HG03575 (cell line): ENCODE measurements around the gene EXTL1.

Source experiments
- ATAC-seq: cut with Tn5 transposase; IDR thresholded peaks from one replicate; pipeline ENCODE4 v1.9.1; 2021; ENCODE audit not compliant: unreplicated experiment, insufficient number of reproducible peaks, low FRiP score; ENCODE audit errors: extremely low read depth

Gene EXTL1

DNA sequence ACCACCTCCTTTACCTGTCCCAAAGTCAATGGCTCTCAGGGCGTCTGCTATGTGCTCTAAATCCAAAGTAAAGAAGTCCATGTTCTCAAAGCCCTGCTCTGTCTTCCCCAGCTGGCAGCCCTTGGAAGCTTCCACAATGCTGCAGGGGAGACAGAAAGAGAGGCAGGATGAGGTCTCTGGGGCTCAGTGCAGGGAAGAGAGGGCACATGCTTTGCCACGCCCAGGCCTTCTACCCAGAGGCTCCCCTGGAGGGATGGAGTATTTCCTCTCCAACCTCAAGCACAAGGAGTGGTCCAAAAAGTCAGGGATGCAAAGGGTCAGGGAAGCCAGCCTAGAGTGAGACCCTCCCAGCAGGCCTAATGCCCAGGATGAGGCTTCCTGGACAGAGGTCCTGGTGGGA, 35.6 kb downstream of the EXTL1 start:
- ATAC-seq = no peak

DNA sequence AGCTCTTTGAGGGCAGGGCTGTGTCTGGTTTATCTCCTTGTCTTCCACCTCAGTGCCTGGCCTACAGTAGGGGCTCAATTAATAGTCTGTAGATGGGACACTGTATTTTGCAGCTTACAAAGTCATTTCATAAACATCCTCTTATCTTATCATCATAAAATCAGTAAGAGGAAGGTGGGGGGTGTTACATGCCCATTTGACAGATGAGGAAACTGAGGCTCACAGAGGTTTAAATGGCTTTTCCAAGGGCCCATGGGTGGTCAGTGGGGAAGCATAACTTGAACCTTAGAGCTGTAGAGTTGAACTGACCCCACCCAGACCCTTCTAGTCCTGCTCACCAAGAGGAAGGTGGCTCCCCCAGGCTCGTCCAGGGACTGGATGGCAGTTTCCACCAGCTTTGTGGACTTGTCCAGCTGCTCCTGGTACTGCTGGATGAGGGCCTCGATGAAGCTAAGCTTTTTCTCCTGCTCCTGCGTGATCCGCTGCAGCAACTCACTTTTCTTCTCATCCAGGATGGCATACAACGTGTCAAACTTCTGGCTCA, 36.5 kb downstream of the EXTL1 start:
- ATAC-seq = no peak

DNA sequence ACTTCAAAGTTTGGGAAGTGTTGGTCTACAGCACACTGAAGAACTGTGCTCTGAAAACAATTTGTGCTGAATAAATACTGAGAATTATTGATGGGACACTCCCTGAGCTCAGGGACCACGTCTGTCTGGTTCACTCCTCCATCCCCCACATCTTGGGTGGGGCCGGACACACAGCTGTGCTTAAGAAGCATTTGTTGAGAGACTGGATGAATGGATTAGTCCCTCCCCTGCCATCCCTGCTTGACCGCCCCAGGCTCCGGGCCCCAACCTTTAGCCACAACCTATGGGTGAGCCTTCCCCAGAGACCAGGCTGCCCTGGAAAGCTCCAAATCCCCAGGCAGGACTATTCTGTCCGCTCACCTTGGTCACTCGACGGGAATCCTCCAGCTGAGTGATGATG, 38.3 kb downstream of the EXTL1 start:
- no peak for ATAC-seq

DNA sequence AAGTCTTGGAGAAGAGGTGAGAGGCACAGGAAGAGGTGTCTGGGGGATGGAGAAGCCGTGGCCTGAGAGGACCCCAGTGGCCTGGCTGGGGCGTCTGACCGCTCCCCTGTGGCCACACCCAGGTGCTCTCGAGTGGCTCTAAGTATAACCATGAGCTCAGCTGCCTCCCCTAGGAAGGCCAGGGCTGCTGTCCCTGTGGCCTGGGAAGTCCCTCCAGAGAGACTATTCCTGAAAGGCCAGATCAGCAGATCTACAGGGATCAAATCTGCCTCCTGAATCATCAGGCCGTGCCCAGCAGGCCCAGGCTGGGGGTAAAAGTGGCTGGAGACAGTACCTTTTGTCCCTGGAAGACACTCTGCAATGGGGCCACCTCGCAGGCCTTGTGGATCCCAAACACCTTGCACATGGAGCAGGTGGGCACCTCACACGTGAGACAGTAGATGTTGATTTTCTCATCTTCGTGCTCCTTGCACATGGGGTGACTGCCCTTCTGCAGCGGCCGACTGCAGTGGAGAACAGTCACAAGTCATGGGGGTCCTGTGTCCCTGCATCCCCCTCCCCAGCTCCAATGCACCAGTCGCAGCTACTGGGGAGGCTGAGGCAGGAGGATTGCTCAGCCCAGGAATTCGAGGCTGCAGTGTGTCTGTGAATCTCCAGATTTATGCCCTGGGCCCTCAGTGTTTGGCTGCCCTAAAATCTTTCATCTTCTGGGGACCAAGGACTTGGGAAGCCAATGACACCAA, 39.4 kb downstream of the EXTL1 start:
- ATAC-seq = no peak

DNA sequence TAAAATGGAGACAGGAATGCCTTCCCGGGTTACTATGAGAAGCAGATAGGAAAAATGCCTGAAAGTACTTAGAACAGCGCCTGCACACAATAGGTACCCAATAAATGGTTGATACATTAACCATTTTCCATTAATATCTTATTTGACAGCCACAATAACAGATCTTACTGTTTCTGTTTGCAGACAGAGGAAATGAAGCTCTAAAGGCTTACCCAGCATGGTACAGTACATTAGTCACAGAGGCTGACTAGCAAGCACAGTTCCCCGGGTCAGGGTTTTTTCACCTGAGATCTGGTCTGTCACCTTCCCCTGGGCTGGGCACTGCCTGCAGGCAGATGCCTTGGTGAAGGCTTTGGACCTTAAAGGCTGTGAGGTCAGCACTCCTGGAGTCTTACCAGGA, 43.0 kb downstream of the EXTL1 start:
- no peak for ATAC-seq

DNA sequence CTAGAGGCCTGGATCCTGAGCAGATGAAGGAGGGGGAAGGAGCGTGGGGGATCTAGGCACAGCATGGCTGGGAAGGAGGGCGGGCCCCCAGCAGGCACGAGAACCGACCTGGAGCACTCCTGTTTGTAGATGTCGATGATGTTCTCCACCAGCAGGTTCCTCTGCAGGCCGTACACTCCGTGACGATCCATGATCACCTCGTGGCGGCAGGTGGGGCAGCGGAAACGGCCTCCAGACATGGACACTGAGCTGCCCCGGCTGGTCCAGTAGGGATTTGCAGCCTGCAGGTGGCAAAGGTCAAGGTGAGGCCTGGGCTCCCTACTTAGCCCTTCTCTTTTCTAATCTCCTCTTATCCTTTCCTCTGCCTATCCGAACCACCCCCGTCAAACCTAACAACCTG, 44.6 kb downstream of the EXTL1 start:
- no peak for ATAC-seq

DNA sequence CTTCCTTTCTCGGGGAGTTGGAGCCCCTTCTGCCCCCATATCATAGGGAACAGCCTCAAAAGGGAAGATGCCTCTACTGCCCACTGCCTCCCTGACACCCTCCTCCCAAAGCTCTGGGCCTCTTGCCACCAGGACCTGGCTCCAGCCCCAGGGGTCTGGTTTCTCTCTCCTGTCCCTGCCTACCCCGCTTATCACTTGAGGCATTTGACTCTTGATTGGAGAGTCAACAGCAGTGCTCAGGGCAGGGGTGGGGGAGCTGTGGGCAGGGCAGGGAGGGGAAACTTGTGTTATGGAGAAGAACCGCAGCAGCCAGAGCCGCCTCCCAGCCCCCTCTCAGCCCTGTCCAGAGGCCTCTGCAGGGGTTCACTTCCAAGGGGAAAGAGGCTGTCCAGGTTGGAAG, 45.3 kb downstream of the EXTL1 start:
- no peak for ATAC-seq

DNA sequence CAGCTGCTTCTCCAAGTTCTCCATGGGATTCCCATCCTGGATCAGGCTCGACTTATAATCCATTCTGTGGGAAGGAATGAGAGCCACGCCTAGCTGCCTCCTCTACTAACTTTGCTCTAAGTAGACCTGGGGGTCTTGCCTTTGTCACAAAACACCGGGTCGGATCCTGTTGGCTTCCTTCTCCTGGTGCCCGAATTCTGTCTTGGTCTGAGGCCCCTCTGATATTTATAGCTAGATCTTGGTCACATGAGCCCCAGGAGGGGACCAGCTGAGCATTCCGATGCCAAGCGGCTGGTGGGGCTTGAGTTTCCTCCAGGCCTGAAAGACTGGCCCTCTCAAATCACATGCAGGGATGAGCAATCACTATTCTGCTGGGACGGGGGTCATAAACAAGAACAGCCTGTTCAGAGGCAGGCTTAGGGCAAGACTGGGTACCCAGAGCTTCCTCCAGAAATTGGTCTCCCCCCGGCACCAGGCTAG, 45.9 kb downstream of the EXTL1 start, which contains the start of gene TRIM63:
Gene TRIM63, minus strand, starts transcription at position 199 of the 480 bp plus-strand sequence. Its CDS starts 136 bp downstream, at position 63.
- ATAC-seq = no peak

DNA sequence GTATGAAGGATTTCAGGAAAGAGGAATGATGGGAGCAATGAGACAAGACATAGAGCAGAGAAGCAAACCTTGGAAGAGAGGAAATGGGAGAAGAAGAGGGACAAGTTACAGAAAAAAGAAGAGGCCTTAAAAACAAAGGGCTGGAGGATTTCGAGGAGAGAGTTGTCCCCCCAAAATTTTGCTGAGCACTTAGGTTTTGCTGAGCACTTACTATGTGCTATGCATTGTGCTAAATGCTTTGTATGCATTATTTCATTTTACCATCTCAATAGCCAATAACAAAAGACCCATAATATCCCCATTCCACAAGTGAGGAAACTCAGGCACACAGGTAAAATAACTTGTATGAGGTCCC, 48.3 kb downstream of the EXTL1 start:
- ATAC-seq = no peak

DNA sequence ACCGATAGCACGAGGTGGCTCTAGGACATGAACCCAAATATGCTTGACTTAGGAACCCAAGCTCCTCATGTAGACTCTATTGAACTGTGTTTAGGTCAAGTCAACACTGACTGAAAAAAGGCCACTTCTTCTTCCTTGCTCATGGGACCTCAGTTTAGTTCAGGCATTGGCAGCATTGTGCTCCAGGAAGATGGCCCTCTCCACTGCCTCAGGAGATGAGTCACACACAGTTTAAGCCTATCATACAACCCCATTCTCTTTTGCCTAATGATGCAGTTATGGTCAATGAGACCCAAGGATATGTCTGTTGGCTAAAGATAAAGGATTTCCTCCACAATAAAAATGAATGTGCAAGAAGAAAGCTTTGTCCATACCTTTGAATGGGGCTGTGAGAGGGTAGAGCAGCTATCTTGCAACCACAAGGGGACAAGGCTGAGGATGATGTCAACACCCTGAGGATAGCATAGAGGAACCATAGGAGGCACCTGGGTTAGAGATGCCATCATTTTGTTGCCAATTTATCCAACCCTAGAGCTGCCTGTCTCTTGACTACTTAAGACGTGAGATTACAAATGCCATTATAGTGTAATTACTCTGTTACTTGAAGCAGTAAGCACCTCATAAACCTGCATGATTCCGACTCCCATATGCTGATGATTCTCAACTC, 48.9 kb downstream of the EXTL1 start:
- ATAC-seq = no peak

DNA sequence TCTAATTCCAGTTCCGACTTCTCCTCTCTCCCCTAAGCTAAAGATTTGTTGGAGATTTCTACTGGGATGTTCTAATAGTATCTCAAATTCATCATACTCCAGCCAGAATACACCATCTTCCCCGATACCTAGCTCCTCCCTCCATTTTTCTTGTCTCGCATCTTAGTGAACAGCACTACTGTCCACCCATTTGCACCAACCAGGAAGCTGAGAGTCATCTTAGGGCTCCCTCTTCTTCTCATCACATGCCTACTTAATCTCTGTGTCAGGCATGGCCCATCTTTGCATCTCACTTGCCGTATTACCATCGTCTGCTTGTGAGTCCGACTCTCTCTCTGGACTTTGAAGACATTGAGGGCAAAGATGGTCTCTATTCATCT, 49.4 kb downstream of the EXTL1 start:
- no peak for ATAC-seq

DNA sequence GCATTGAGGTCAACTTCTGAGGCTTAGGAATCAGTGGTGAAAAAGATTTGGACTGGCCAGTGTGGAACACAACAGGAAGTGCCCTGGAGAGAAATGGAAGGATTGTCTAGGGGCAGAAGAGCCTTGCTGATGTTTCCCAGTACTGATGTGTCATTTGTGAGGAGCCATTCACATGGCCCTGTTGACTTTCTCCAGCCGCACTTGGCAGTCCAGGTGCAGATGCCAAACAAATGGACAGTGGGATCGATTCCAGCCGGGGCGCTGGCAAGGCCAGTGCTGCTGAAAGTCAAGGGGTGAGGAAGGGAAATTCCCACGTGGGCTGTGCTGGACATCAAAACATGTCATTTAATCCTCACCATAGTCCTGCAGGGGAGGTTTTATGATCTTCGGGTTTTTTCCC, 50.7 kb downstream of the EXTL1 start:
- ATAC-seq = no peak

DNA sequence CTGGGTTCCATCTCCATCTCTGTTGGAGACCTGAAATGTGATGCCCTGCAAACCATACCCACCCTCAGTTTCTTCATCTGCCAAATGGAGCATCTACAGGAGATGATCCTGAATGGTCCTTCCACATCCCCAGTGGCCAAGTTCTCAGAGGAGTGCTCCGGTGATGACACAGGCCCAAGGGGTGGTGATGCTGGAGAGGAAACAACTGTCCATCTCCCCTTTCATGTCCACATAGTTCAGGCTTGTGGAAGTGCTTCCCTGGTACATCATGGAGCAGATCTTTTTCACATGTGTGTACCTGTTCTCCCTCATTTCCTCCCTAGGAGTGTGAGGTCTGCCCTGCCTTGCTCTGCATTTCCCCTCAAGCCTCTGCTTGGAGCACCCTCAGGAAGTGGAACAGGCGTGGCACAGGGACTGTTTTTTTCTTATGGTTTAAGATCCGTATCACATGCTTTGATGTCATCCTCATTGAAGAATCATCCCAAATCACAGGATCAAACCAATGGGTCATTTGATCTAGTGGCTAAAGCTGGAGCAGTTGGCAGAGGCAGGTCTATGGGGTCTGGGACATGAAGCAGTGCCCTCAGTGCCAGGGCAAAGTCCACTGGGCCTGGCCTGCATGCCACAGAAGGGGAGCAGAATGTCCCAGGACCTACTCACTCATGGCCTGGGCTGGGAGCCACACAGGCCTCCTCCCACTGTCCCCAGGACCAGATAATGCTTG, 54.0 kb downstream of the EXTL1 start:
- no peak for ATAC-seq

DNA sequence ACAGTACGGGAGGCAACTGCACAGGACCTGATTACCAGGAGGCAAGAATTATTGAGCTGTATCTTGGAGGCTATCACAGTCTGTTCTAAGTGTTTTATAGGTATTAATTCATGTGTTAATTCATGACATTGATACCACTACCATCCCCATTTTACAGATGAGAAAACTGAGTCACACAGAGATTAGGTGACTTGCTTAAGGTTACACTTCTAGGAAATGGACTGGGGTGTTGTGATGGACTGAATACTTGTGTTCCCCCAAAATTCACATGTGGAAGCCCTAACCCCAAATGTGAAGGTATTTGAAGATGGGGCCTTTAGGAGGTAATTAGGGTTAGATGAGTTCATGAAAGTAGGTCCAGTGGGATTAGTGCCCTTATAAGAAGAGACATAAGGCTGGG, 55.9 kb downstream of the EXTL1 start:
- ATAC-seq = no peak

DNA sequence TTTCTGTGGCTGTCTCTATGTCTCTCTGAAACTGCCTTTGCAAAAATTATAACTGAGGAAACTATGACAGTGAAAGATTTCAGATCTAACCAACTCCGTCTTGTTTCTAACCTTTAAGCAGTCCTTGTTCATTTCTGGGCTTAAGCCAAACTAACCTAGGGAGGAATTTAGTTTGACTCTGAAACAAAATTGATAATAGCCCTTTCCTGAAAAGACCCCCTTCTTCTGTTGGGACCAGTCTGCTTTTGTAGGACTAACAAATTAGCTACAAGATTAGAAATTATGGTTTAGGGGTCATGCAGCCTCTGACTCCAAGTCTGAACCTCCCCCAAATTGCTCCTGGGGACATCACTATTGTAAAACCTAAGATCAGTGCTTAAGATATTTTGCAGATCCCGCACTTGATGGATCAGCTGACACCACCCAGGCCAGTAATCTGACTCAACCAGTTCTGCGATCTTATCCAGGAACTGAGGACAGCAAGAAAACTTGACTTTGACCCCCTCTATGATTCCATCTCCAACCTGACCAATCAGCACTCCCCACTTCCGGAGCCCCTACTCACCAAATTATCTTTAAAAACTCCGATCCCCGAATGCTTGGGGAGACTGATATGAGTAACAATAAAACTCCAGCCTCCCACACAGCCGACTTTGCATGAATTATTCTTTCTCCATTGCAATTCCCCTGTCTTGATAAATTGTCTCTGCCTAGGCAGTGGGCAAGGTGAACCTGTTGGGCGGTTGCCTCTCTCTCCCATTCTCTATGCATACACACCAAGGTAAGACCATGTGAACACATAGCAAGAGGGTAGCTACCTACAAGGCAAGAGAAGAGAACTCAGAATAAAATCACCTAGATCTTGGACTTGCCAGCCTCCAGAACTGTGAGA, 57.0 kb downstream of the EXTL1 start:
- ATAC-seq = no peak

DNA sequence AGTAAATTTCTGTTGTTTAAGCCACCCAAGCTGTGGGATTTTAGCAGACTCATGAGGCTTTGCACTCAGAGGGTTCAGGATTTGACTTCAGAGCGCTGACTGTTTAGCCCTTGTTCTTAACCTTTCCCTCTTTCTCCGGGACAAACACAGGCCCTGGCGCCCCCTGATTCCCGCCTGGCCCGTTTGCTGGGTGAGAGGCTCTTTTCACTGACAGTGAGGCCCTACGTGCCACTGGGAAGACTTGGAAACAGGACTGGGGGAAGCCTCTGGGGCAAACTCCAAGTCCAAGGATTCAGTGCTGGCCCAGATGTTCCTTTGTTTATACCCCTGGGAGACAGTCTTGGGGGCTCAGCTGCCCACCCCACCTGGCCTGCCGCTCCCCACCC, 57.6 kb downstream of the EXTL1 start:
- ATAC-seq = no peak

DNA sequence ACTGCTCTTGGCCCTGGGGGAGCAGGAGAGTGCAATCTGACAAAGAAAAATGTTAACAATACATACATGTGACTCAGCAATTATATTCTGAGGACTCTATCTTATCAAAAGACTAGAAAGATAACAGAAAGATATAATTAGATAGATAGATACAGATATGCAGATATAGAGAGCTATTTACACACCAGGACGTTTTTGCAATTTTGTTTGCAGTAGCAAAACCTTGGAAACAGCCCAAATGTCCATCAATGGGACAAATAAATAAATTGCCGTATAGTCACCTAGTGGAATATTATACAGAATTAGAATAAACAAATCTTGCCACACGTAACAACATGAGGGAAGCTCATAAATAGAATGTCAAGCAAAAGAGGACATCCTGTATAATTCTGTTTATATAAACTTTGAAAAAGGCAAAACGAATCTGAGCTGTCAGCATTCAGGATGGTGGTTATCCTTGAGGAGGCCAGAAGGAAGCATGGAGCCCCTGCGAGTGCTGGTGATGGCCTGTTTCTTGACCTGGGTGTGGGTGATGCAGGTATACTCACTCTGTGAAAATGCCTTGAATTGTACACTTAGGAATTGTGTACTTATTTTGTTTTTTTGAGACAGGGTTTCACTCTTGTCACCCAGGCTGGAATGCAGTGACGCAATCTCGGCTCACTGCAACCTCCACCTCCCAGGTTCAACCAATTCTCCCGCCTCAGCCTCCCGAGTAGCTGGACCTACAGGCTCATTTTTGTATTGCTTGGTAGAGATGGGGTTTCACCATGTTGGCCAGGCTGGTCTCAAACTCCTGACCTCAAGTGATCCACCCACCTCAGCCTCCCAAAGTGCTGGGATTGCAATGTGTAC, 58.6 kb downstream of the EXTL1 start:
- no peak for ATAC-seq
